HG02623 (cell line): ENCODE results near the gene RBP4.

Experiments
- ATAC-seq: cut with Tn5 transposase; IDR thresholded peaks from one replicate; pipeline ENCODE4 v1.9.1; 2021; ENCODE audit warnings: moderate library complexity; ENCODE audit not compliant: unreplicated experiment

The RBP4 gene

GRCh38 chr10:93601146-93601773 is at the start of gene RBP4:
TSS of gene RBP4 (minus strand) at chr10:93601235. CDS start at chr10:93601028, 207 bp downstream.
- ATAC-seq = no peak

- ATAC-seq = no peak
Measured at GRCh38 chr10:93639791-93640190, 38.8 kb upstream of the RBP4 start.

- ATAC-seq = no peak
Measured at GRCh38 chr10:93630625-93631557, 29.9 kb upstream of the RBP4 start.

GRCh38 chr10:93629647-93630305 is 28.7 kb upstream of the RBP4 start:
- ATAC-seq = no peak

- no peak for ATAC-seq
Measured at GRCh38 chr10:93628858-93629257, 27.8 kb upstream of the RBP4 start.

- ATAC-seq = no peak
Measured at GRCh38 chr10:93622942-93623341, 21.9 kb upstream of the RBP4 start.

GRCh38 chr10:93620925-93621324 is 19.9 kb upstream of the RBP4 start:
- no peak for ATAC-seq

GRCh38 chr10:93615576-93616235 is 14.7 kb upstream of the RBP4 start:
- ATAC-seq = no peak

- ATAC-seq = no peak
Measured at GRCh38 chr10:93614101-93614825, 13.2 kb upstream of the RBP4 start.

- no peak for ATAC-seq
Measured at GRCh38 chr10:93613126-93613525, 12.1 kb upstream of the RBP4 start.

- ATAC-seq = no peak
Measured at GRCh38 chr10:93612311-93612710, 11.3 kb upstream of the RBP4 start, which contains the start of gene PDE6C. TSS of gene PDE6C (plus strand) at chr10:93612537. CDS start at chr10:93612726, 189 bp downstream.

- ATAC-seq = no peak
Measured at GRCh38 chr10:93608421-93608820, 7.4 kb upstream of the RBP4 start.

GRCh38 chr10:93604146-93604545 is 3.1 kb upstream of the RBP4 start:
- no peak for ATAC-seq

GRCh38 chr10:93603023-93603422 is 2.0 kb upstream of the RBP4 start:
- no peak for ATAC-seq

GRCh38 chr10:93601774-93602162 is 733 bp upstream of the RBP4 start:
- no peak for ATAC-seq

- ATAC-seq = no peak
Measured at GRCh38 chr10:93600446-93601145, 439 bp downstream of the RBP4 start.

- no peak for ATAC-seq
Measured at GRCh38 chr10:93599778-93600177, 1.3 kb downstream of the RBP4 start.

- no peak for ATAC-seq
Measured at GRCh38 chr10:93599335-93599734, 1.7 kb downstream of the RBP4 start.

GRCh38 chr10:93598157-93598556 is 2.9 kb downstream of the RBP4 start:
- ATAC-seq = no peak

- no peak for ATAC-seq
Measured at GRCh38 chr10:93597075-93597599, 3.9 kb downstream of the RBP4 start.
